HG03575 (cell line): Measurements from ENCODE around the gene LDLRAD4.

Experiments used
- ATAC-seq: cut with Tn5 transposase; IDR thresholded peaks from one replicate; pipeline ENCODE4 v1.9.1; 2021; ENCODE audit not compliant: unreplicated experiment, insufficient number of reproducible peaks, low FRiP score; ENCODE audit errors: extremely low read depth

The LDLRAD4 gene

DNA sequence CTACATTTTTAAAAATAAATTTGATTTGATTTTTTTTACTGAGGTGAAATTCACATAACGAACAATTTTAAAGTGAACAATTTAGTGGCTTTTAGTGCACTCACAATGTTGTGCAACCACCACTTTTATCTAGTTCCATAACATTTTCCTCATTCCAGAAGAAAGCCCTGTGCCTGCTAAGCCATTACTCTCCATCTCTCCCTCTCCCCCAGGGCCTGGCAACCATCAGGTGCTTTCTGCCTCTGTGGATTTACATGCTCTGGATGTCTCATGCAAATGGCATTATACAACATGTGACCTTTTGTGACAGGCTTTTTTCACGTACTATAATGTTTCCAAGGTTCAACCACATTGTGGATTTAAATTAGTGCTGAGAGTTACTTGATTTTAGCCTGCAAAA lies 19.9 kb upstream of the LDLRAD4 start:
- ATAC-seq, result no peak

GRCh38 chr18:13199169-13199568 lies 19.4 kb upstream of the LDLRAD4 start:
- no peak for ATAC-seq

- ATAC-seq, result no peak
Measured at GRCh38 chr18:13201292-13201691, 17.3 kb upstream of the LDLRAD4 start.

- ATAC-seq, result no peak
Measured at GRCh38 chr18:13202571-13202970, 16.0 kb upstream of the LDLRAD4 start.

- ATAC-seq, result no peak
Measured at GRCh38 chr18:13206301-13206700, 12.3 kb upstream of the LDLRAD4 start.

- ATAC-seq, result no peak
Measured at GRCh38 chr18:13207294-13207693, 11.3 kb upstream of the LDLRAD4 start.

DNA sequence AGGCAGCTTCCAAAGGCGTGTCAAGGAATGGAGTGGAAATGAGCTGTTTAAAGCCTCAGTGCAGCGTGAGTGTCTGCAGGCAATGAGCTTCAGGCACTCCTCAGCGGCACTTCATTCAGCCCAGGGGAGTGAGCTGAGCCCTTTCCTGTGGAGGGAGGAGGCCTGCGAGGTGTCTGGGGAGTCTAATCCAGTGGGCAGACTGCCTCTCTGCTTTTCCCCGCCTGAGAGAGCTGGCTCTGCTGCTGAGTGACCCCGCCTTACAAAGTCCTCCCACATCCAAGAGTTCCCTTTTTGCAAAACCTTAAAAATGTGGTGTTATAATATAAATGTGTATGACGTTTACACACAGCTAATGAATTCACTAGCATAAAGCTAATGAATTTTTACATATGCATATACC lies 7.0 kb upstream of the LDLRAD4 start:
- ATAC-seq, result no peak

DNA sequence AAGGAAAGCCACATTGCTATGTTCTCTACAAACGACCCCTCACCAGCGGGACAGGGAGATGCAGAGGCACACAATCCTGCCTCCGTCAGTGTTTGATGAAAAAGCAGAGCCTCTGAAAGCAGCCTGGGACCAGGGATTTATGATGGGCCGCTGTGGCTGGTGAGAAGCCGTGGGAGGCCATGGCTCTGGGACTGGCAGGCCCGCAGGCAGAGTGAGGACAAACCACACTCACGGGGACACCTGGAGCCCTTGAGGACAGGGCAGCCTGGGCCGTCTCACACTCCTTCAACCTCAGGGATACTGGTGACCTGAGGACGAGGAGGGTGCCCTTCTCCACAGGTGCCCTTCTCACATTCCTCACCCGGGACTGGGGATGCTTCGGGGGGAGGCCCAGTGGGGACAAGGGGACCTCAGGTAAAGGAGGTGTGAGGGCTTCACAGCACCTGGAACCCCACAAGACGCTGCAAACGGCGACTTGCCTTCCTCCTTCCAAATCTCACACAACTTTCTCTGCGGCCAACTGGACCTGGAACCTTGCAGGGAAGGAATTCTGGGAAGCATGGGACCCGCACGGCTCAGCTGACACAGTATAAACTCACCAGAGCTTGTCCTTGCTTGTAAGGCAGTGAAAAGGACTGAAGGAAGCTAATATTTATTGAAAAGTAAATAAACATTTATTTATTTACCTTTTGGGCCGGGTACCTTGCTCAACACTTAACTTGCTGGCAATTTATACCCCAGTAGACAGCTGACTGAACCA lies 5.3 kb upstream of the LDLRAD4 start:
- ATAC-seq, result no peak

DNA sequence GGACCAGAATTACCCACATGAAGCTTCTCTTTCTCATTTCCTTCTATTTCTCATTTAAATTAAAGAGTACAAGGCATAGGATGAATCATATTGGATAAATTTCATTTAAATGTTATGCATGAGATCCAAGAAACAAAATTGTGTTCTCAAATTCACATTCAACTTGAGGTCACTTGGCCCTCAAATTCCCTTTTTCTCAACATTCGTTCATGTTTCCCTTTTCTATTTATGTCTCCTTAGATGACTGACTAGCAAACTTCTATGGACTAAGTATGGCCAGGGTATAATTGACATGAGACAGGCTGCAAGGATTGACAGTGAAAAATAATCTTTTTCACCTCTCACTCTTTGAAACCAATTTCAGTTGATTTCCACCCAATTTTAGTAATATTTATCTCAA lies 4.0 kb upstream of the LDLRAD4 start:
- ATAC-seq, result no peak

DNA sequence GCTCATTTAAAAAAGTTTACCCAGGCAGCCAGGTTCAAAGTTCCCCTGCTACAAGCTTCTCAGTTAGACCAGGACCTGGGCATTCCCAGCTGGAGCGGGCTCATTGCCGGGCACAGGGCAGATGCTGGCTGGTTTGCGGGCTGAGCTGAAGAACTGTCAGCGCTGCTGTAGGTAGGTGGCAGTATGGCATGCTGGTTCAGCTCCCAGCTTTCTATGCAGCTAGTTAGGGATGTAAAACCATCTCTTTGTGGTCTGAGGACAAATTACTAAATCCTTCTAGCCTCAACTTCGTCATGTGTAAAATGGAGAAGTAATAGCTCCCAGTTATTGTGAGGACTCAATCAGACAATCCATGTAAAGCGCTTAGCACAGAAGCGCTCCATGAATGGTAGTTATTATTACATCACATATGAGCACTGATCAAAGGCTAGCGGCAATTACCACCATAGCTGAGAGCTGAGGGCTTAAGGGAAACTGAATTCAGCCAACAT lies 2.4 kb upstream of the LDLRAD4 start:
- no peak for ATAC-seq

- ATAC-seq, result no peak
Measured at GRCh38 chr18:13216711-13217465, 1.7 kb upstream of the LDLRAD4 start.

- ATAC-seq, result no peak
Measured at GRCh38 chr18:13217466-13217961, 1.0 kb upstream of the LDLRAD4 start.

GRCh38 chr18:13217971-13218367 lies 591 bp upstream of the LDLRAD4 start:
- no peak for ATAC-seq

DNA sequence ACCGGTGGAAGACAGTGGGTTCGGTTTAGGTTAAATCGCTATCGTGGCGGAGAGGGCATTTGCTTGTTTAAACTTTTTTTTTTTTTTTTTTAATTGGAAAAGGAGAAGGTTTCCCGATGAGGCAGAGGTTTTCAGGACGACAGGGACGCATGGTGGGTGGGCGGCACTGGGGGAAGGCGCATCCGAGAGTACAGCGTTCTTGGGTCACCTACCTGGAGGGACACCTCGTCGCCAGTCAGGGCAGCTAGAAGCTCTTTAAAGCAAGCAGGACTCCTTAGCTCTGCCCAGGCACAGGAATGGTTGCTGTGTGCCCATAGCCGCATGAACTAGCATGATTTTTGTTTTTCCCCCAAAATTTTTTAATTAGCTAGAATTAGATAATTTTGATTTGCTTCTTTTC lies 437 bp downstream of the LDLRAD4 start:
- no peak for ATAC-seq

- no peak for ATAC-seq
Measured at GRCh38 chr18:13219593-13220159, 1.1 kb downstream of the LDLRAD4 start.

GRCh38 chr18:13220361-13220991 lies 1.9 kb downstream of the LDLRAD4 start:
- no peak for ATAC-seq

DNA sequence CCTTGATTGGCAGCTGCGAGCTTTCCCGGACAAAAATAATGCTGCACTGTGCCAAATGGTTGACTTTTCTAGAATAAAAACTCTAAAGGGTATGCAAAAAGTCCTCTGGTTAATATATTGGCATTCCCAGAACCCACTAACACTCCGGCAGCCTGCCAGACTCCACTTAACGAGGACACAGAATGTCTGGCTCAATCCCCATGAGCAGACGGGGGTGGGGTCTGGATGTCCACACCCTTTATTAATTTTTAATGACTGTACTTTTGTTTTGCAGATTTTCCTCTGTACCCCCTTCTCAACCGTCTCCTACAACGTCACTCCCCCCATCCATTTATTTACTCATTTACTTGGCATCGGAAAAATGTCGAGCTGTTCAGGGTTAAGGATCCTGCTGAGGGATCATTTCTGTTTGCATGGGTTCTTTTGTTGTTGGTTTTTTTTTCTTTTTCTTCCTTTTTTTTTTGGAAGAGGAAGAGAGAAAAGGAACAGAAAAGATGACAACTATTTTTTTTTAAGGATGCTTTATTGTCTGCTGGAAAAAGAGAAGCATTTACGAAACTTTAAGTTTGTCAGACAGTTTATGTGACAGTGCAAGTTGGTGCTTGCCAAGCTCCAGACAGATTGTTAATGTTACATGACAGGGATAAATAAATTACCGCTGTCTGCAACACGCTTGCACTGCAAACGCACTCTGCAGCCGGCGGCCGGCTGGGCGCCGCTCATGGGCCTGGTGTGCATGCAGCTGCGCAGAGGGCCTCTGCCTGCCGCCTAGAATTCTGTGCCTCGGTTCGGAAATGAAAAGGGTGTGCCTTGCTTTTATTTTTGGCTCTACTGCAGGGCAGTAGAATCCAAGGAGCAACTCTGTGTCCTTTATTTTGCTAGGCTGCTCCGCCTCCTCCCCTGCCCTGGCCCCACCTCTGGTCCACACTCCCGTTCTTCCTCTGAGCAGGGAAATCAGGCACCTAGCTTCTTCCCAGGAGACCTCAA lies 3.6 kb downstream of the LDLRAD4 start:
- ATAC-seq, result no peak

GRCh38 chr18:13222856-13223281 lies 4.3 kb downstream of the LDLRAD4 start:
- ATAC-seq, result no peak
